Measurements from ENCODE around the gene TMEM270. TPM values are rescaled to one million over a fixed set of nuclear protein-coding genes. Genes with fewer than 3 reads are reported as not detected.

TMEM270 gene
- total RNA-seq, 4 donors from 2014 or later: not detected

- peaks cover 0 to 12% (median 4%) of the 10 kb centered on the region in 4 donors for H3K9me3 ChIP-seq
- DNase-seq (ENCODE audit: extremely low spot score): no peak
- no peaks in the 10 kb centered on the region for H3K36me3 ChIP-seq
- peaks cover 11 to 61% (median 57%) of the 10 kb centered on the region in 4 donors for H3K4me1 ChIP-seq
- no peaks in the 10 kb centered on the region for H3K27me3 ChIP-seq
- WGBS: 39% methylated on average over 1 of the region's 1 CpG
- no peak overlapping the region for H3K4me3 ChIP-seq
- intact Hi-C loops (cut with DNase I): no loop called here
- TF ChIP-seq POLR2AphosphoS5 (IDR thresholded peaks at IDR 0.05): peak in 1 of 2 donors; percentile 43
- no peak for TF ChIP-seq CTCF (IDR thresholded peaks at IDR 0.05)
- TF ChIP-seq EP300 (IDR thresholded peaks at IDR 0.05): no peak
- no peak for TF ChIP-seq POLR2A (IDR thresholded peaks at IDR 0.05; ENCODE audit: low read depth)
- H3K27ac ChIP-seq (replicated peaks in 1 of 4): peak overlapping the region in 3 of 4 donors; percentile 13 to 66 (median 58)
Measured at GRCh38 chr7:73896454-73896853, 35.5 kb downstream of the TMEM270 start.

- Histone ChIP-seq H3K27me3 (no peaks in the 10 kb centered on the region), H3K9me3 (peaks cover 0 to 12% (median 4%) of the 10 kb centered on the region in 4 donors), H3K36me3 (no peaks in the 10 kb centered on the region), H3K4me3 (no peak overlapping the region), H3K27ac (replicated peaks in 1 of 4) (peak overlapping the region; percentile 42 to 73 (median 67)), H3K4me1 (peaks cover 0 to 31% (median 28%) of the 10 kb centered on the region in 4 donors)
- peak; percentile 92 for DNase-seq (ENCODE audit: extremely low spot score)
- TF ChIP-seq CTCF (IDR thresholded peaks at IDR 0.05): no peak
- peak; percentile 18 to 51 for TF ChIP-seq POLR2AphosphoS5 (IDR thresholded peaks at IDR 0.05)
- 67% methylated on average over 12 of the region's 15 CpGs for WGBS
- intact Hi-C loops (cut with DNase I): no loop called here
Measured at GRCh38 chr7:73899731-73900142, 38.8 kb downstream of the TMEM270 start.

GRCh38 chr7:73900286-73900685 is 39.3 kb downstream of the TMEM270 start:
- TF ChIP-seq POLR2A (IDR thresholded peaks at IDR 0.05; ENCODE audit: low read depth): no peak
- no peak for TF ChIP-seq POLR2AphosphoS5 (IDR thresholded peaks at IDR 0.05)
- TF ChIP-seq CTCF (IDR thresholded peaks at IDR 0.05): no peak
- TF ChIP-seq EP300 (IDR thresholded peaks at IDR 0.05): no peak
- H3K4me1 ChIP-seq: peaks cover 0 to 27% (median 25%) of the 10 kb centered on the region in 4 donors
- H3K27ac ChIP-seq (replicated peaks in 1 of 4): peak overlapping the region; percentile 42 to 73 (median 67)
- H3K9me3 ChIP-seq: peaks cover 0 to 12% (median 4%) of the 10 kb centered on the region in 4 donors
- no peak overlapping the region for H3K4me3 ChIP-seq
- no peaks in the 10 kb centered on the region for H3K27me3 ChIP-seq
- 20% methylated on average over 3 of the region's 5 CpGs for WGBS
- peak; percentile 81 for DNase-seq (ENCODE audit: extremely low spot score)
- no peaks in the 10 kb centered on the region for H3K36me3 ChIP-seq
- intact Hi-C loops (cut with DNase I): no loop called here

GRCh38 chr7:73901231-73901822 is 40.4 kb downstream of the TMEM270 start:
- no peak for TF ChIP-seq POLR2A (IDR thresholded peaks at IDR 0.05; ENCODE audit: low read depth)
- no peak for TF ChIP-seq CTCF (IDR thresholded peaks at IDR 0.05)
- no peak for TF ChIP-seq POLR2AphosphoS5 (IDR thresholded peaks at IDR 0.05)
- no peak for TF ChIP-seq EP300 (IDR thresholded peaks at IDR 0.05)
- Histone ChIP-seq H3K9me3 (peaks cover 0 to 7% (median under 1%) of the 10 kb centered on the region in 4 donors), H3K27ac (replicated peaks in 1 of 4) (peak overlapping the region in 1 of 4 donors; percentile 20), H3K4me3 (no peak overlapping the region), H3K27me3 (no peaks in the 10 kb centered on the region), H3K36me3 (no peaks in the 10 kb centered on the region), H3K4me1 (peaks cover 0 to 27% (median 24%) of the 10 kb centered on the region in 4 donors)
- 88% methylated on average over 3 of the region's 3 CpGs for WGBS
- DNase-seq (ENCODE audit: extremely low spot score): peak; percentile 86
- intact Hi-C loops (cut with DNase I): no loop called here

All from esophagus muscularis mucosa (tissue), 4 donors.